ENCODE data around the gene GPR85. TPM values are rescaled to one million over a fixed set of nuclear protein-coding genes. Genes with fewer than 3 reads are reported as not detected.
"Not testable (repeated sequence)": the region's sequence is repeated elsewhere in the genome, so short reads cannot be mapped to it uniquely, and the experiment has no call there.

The GPR85 gene, protein sequence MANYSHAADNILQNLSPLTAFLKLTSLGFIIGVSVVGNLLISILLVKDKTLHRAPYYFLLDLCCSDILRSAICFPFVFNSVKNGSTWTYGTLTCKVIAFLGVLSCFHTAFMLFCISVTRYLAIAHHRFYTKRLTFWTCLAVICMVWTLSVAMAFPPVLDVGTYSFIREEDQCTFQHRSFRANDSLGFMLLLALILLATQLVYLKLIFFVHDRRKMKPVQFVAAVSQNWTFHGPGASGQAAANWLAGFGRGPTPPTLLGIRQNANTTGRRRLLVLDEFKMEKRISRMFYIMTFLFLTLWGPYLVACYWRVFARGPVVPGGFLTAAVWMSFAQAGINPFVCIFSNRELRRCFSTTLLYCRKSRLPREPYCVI
- total RNA-seq (2014; rRNA removed; shearing (Covaris generic)) = 2.4 and 2.7 TPM in 2 replicates

DNA sequence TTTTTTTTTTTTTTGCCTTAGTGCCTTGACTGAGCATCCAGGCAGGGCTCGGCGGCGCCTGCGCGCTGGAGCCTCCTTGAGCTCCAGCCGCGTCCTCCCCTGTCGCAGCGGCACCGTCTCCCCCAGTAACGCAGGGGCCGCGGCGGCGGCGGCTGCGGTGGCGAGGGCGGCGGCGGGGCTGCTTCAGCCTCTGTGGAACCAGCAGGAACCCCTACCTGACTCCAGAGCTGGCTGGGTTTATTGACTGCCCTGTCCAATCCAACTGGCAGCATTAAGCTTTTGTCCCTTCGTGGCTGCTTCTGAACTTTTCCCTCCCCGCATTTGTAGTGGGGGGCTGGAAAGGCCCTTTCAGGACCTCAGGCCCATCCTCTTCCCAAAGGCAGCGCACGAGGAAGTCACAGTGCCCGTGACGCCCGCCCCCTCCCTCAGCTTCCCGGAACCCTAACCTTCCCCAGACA is at the start of gene GPR85:
Gene GPR85, minus strand, starts transcription at position 397 of the 458 bp plus-strand sequence. CDS start 2,106 bp downstream, outside the sequence.
- peak; percentile 54 for DNase-seq (ENCODE audit: low spot score)

DNA sequence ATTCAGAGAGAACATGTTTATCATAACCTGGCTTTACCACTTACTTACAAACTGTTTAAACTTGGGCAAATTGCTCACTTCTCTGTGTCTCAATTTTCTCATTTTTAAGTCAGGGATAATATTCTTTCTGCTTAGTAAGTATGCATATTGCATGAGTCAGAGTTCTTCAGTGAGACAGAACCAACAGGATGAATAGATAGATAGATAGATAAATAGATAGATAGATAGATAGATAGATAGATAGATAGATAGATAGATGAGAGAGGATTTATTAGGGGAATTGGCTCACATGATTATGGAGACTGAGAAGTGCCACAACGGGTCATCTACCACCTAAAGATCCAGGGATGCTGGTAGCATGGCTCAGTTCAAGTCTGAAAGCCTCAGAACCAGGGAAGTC is 47.4 kb upstream of the GPR85 start:
- no peak for DNase-seq (ENCODE audit: low spot score)

DNA sequence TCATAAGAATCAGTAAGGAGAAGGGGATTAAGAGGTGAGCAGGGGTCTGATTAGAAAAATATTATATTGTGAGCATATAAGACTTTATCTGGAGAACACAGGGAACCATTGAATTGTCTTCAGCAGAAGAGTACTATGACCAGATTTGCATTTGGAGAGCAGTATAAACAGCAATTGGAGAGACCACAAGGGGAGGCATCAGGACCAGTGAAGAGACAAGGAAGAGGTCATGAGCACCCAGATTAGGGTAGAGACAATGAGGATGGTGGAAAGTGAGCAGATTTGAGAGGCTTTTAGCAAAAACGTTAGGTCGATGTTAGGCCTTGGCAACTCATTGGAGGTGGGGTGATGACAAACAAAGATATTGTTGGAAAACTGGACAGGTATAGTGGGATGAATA is 44.7 kb upstream of the GPR85 start:
- DNase-seq (ENCODE audit: low spot score) = no peak

DNA sequence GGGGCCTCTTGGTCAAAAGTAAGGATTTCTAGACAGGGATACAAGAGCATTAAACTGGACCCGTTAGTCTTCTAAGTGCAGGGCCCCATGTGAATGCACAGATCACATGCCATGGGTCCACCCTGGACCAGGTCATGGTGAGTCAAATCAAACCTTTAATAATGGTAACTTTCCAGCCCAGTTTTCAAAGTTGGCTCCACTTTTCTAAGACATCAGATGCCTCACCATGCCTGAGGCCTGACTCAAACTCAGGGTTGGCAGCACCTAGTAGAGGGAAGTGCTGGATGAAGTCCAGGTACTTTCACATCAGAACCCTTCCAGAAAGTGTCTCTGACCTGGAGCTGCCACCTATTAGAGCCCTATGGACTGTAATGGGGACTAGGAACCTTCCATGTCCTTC is 41.4 kb upstream of the GPR85 start:
- no peak for DNase-seq (ENCODE audit: low spot score)

DNA sequence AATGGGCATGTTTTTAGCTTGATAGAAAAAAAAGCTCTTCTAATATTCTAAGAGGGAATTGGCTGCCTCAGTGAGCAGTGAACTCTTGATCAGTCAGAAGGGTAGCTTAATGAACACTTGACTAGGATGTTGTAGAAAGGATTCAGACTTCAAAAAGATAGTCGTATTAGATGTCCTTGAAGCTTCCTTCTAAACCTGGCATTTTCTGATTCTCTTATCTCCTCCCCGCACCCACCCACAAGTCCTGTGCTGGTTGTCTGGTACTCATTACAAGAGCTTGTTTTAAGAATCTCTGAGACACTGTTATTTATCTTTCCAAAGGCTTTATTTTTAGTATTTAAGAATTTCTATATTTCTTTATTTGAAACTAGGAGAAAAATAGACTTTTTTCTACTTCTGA is 39.1 kb upstream of the GPR85 start:
- DNase-seq (ENCODE audit: low spot score) = no peak

DNA sequence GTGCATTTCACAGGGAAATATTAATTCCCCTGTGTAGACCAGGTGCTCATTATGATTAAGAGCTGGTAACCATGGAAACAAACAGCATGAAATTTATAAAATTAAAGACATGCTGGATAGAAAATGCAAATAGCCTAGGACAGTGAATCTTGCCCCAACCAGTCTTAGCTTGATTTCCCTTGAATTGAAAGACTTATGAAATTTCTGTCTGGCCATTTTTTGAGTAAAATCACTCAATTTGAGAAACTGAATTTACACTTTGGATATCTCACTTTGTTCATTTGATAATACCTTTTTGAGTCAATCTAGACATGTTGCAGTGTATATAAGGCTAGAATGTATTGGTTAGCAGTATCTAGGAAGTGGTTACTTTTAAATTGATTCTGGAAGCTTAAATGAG is 36.1 kb upstream of the GPR85 start:
- no peak for DNase-seq (ENCODE audit: low spot score)

DNA sequence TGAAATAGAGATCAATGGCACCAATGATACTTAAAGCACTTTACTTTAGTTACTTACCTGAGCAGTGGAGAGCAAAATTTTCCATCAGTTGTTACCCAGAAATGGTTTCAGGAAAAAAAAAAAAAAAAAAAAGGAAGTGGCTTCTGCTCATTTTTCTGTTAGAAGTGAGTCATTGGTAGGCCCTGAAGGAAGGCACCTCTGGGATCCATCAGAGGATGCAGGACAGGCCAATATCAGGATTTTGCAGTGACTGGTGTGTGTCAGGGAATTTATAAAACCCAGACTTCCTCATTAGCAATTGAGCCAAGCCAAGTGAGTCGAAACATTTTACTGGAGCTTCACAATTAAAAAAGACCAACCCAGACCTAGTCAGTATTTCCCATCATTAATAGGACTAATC is 34.0 kb upstream of the GPR85 start:
- DNase-seq (ENCODE audit: low spot score) = no peak

DNA sequence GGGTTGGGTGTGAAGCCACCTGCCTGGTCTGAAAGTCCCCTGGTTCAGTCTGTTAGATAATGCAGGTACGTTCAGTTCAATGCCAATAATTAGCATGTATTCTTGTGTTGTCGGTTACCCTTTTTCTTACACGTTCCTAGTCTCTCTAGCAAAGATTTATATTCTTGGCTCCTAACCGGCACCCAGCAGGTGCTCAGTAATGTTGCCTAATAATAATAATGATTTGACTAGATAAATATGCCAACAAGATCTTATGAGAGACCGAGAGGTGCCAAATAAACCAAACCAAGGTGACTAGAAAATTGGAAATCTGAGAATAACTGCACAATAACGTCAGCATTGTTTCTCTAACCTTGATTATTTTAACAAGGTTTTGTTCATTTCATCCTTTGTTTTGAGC is 32.8 kb upstream of the GPR85 start:
- DNase-seq (ENCODE audit: low spot score) = no peak

DNA sequence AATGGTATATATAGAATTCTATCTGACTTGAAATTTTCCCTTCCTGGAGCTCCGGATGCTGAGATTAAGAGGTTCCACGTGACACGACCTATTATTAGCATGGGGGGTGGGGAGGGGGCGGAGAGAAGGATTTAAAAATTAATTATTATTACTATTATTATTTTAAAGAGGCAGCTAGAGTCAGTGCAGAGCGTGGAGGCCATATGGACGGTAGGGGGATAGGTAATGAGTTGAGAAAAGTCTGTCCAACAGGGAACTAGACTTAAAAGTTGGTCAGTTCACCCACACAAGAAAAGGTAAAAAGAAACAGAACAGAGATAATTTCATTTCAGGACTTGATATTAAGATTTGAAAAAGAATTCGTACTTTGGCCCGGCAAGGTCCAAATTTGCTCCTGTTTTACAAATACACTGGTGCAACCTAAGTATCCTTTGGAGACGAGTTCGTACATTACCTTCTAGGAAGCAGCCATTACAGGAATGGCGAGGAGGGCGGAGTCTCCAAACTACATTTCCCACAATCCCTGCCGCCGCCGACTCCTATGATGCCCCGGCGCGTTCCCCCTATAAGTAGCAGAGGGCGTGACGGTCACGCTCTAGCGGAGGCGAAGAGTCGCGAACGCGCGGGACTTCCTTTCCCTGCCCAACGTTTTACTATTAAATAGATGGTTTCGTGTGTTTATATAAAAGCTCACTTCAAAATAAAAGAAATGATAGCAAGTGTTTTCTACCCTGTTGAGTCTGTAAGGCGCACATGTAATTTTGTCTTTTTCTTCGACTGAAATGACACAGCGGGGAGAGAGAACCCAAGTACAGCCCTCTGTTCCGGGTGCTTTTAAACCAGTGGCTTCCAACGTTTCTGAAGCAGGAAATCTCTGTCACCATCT is 31.7 kb upstream of the GPR85 start, which contains the start of gene SMIM30:
Gene SMIM30, minus strand, starts transcription at position 481 of the 886 bp plus-strand sequence. CDS start 976 bp downstream, outside the sequence.
- DNase-seq (ENCODE audit: low spot score) = peak; percentile 91

DNA sequence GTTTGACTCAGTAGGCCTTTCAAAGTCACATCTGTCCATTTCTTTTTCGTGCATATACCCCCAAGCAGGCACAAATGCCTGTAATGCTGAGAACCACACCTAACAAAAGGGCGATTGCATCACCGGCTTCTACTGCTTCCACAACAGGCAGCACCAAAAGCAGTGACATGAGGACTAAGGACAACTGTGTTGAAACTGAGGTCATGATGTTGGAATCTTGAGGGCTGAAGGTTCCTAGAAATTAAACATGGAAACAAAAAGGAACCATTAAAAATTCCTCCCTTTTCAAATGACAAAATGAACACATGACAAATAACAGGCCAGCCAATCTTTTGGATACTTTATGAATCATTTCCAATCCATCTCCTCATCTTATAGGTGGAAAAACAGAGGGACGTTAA is 30.7 kb upstream of the GPR85 start:
- DNase-seq (ENCODE audit: low spot score) = not testable (repeated sequence)

DNA sequence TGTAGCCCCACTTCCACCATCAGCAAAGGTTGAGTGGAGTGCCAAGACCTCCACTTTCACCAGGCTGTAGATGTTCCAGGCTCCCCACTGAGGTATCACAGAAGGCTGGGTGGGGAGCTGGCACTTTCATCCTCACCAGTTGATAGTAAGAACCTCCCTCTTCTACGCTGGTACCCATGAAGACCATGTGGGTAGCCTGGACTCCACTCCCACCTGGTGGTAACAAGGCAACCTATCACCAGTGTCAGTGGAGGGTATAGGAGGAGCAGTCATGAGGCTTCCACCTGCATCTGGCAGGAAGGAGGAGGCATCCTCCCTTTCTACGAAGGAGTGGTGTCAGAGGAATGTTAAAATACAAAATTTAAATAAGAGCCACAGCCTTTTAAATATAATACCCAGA is 27.3 kb upstream of the GPR85 start:
- DNase-seq (ENCODE audit: low spot score) = peak; percentile 9

DNA sequence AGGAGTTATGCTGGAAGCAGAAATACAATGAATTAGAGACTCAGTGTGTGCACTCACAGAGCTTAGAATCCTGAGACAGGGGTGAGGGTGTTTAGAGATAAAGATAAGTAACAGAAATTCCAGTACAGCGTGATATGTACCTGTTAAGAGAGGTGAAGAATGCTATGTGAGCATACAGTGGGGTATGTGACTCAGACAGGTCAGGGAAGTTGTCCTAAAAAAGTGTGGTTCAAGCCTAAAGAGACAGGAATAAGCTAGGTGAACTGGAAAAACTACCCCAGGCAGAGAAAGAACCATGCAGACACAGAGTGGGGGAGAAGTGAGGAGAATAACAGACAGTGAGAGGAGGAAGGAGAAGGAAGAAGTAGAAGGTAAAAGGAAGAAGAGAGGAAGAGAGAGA is 23.1 kb upstream of the GPR85 start:
- no peak for DNase-seq (ENCODE audit: low spot score)

DNA sequence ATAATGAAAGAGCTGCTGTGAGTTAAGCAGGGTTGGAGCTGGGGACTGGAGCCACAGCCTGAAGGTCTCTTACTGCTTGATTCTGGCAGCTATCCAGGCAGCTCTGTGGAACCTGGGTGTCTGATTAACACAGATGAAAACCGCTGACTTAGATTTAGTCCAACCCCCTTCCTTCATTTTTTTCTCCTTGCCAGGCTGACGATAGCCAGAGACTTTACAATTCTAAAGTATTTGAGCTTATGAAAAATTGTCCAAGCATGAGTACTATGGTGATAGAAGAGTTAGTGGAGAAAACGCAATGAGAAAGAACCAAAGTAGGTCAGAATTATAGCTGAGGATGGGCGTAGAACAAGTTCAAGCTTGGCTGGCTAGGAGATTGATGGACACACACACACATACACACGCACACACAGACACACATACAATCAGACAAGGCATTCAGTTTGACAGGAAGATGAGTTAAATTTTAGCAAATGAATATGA is 13.5 kb upstream of the GPR85 start:
- DNase-seq (ENCODE audit: low spot score) = peak; percentile 46

DNA sequence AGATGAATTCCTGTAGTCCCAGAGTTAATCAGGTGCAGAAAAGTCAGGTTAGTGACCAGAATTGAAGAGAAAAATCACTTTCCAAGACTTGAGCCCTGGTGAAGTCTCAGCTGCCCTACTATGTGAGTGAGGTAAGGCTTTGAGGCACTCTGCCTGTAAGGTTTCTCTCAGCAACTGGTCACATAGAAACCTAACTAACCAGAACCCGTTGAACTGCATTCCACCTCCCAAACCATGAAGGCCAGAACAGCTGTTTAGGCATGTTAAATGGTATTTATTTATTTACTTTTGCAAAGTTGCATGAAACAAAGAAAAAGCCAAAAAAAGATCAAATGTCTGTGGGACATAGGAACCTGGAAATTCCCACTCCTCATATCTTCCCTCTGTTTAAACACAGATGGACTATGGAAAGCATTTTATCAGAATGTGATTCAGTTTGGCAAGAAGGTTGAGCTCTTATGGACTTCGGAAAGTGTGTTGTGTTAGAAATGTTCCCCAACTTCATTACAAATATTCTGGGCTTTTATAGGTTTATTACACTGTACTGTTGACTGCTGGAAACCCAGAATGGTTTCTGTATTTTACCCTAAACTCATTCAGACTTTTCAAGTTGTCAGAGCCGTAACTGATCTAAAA is 12.8 kb upstream of the GPR85 start:
- no peak for DNase-seq (ENCODE audit: low spot score)

DNA sequence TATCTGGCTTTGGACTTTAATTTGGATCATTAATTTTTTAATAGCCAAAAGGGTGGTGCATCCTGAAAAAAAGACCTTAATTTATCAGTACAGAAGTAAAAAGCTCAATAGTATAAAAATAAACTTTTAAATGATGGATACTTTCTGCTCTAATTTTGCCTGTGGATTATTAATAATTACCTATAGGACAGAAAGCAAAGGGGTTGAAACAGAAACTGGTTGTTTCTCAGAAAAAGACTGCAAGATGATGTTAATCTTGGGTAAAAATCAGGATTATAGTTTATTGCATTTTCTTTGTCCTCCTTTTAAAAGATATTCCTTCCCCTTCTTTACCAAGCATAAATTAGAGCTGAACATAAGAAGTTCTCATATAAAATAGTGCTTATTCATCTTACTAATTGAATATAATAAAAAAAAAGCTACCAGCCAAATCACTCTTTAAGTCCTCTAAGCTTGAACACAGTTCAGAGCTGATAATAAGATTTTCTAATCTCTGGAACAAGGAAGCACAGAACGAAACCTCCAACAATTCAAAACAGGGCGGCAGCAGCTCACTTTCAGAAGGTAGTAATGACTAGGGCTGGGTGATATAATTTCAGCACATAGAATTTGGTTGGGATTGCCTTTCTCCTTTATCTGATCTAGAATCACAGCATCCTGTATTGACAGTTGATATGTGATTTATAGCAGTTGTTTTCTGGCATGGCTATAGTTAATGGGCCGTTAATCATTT is 8.1 kb upstream of the GPR85 start:
- no peak for DNase-seq (ENCODE audit: low spot score)

DNA sequence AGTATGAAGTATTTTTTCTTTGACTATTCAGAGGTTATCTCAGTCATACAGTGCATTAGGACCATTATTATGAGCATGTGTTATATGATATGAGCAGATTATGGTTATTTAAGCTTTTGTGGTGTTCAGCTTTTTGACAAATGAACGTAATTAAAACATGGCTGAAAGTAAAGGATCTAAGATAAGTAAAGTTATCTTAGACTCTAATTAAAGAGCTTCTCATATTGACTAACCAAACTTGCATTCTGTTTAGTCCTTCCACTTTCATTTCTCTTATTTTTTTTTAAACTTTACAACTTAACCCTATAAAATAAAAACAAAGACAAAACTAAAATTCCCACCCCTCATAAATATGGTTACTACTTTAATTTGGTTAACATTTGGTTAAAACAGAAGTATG is 6.9 kb upstream of the GPR85 start:
- no peak for DNase-seq (ENCODE audit: low spot score)

DNA sequence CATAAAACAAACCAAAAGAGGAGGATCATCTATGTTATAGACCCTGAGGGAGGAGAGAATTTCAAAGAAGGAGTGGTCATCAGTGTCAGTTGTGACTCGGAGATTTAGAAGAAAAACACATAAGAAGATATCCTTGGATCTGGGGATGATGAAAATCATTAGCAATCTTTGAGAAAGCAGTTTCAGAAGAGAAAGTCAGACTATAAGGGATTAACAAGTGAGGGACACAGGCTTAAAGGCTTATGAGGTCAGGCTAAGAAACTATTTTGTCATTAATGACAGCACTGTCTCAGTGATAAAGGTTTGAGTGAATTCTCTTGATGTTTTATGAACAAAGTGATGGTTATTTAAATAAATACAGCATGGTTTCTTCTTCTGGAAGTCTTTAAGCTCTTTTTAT is 6.1 kb upstream of the GPR85 start:
- DNase-seq (ENCODE audit: low spot score) = no peak

DNA sequence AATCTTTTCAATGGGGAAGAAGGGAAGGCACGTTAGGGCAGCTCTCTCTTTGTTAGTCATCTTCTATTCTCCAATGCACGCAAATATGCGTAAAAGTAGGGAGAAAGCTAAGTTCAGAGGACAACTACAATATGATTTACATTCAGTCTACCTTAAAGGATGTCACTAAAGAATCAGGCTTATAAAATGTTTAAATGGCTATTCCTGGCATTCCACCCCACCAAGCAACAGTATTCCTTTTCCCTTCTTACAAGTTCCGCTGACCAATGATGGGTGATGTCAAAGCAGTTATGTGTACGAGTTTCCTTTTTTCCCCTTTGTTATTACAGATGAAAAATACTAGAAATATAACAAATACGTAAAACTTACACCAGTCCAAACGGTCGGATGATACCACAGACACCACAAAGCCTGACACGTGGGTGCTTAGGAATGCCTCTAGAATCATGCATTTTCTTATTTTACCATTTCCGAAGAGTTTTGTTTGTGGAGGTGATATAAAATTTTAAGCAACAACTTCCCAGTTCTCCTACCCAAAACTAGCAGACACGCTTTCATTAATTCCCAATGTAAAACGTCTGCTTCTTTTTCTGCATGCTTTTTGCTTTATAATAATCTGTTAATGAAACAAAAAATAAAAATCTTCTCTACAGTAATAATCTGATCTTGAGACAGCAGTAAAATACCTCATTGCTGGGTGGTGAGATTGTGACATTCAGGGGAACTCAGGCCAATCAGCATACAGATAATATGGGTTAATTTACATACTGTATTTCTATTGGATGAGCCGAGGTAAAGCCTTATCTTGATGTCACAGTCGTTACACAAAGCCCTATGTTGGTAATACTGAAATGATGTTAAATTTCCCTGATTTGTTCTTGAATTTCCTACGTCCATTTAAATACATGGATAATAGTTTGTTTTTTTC is 708 bp upstream of the GPR85 start:
- DNase-seq (ENCODE audit: low spot score) = peak; percentile 86

DNA sequence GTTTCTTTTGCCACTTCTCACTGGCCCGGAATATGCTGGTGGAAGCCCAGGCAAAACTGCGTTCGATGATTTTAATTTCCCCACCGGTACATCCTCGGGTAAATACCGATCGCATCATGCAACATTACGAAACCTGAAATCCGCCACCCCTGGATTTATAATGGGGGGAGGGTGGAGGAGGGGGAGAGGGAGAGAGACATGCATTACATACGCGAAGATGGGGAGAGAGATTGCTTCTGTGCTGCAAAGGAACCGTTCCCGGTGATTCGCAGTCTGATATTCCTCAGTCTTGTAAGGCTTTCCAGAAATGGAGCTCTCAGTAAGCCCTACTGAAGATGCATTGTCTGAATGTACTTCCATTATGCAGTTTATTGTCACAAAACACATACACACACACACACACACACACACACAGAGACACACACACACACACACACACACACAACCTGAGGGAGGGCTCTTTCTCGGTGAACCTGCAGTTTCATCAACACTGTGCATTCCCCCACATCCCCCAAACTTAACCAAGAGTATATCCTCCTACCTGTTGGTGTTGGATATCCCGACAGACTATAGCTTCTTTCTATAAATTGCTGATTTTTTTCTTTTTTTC is 741 bp downstream of the GPR85 start:
- peak; percentile 8 for DNase-seq (ENCODE audit: low spot score)

Measured in H4 (cell line).